PC-9 (cell line): ENCODE data around the gene ACSF2. TPM values are rescaled to one million over a fixed set of nuclear protein-coding genes. Genes with fewer than 3 reads are reported as not detected.

Source experiments
- BruUV-seq: library from RNA; stranded (reverse); fragments of 400-500 nt; replicated peaks from 2 replicates; lab custom pipeline; 2021; lab: Mats Ljungman, UMichigan
- CTCF ChIA-PET: fragments of 300-600 bp; sonication (Branson Sonifier 250); formaldehyde crosslinking; loops from one replicate; lab custom pipeline; 2022; ENCODE audit warnings: antibody characterized with exemption; lab: Charles Lee
- POLR2A ChIA-PET: fragments of 300-600 bp; sonication (Branson Sonifier 250); formaldehyde crosslinking; loops from one replicate; lab custom pipeline; 2022; ENCODE audit warnings: antibody characterized with exemption; ENCODE audit not compliant: unreplicated experiment; lab: Charles Lee
- DNase-seq, 2 experiments: peaks; one replicate each; pipeline versions ENCODE4 v3.0.0 to v3.0.0-alpha.2; 2015 to 2022; ENCODE audit warnings: mixed read lengths in 1 of 2
- H2AFZ ChIP-seq: fragments of 200-600 bp; sonication (generic); 2 replicates; pipeline ENCODE4 v1.8.1; 2017; ENCODE audit warnings: antibody characterized with exemption
- H3F3A ChIP-seq: fragments of 200-600 bp; sonication (generic); 2 replicates; pipeline ENCODE4 v1.8.1; 2017; ENCODE audit warnings: antibody characterized with exemption, mild to moderate bottlenecking, low read depth; ENCODE audit not compliant: insufficient read depth
- H3K27ac ChIP-seq: fragments of 200-600 bp; sonication (generic); 2 replicates; pipeline ENCODE4 v1.6.1; 2016; ENCODE audit warnings: mixed run types
- H3K27me3 ChIP-seq: fragments of 200-600 bp; sonication (generic); 2 replicates; pipeline ENCODE4 v1.6.1; 2016; ENCODE audit warnings: low read depth, mixed run types; ENCODE audit not compliant: insufficient read depth
- H3K36me3 ChIP-seq: fragments of 200-600 bp; sonication (generic); 2 replicates; pipeline ENCODE4 v1.6.1; 2016; ENCODE audit warnings: low read depth, mixed run types
- H3K4me1 ChIP-seq: fragments of 200-600 bp; sonication (generic); replicated peaks from 2 replicates; pipeline ENCODE4 v1.6.1; 2016; ENCODE audit warnings: mixed run types; ENCODE audit not compliant: insufficient read depth
- H3K4me2 ChIP-seq: fragments of 200-600 bp; sonication (generic); 2 replicates; pipeline ENCODE4 v1.6.1; 2017; ENCODE audit warnings: mixed run types
- H3K4me3 ChIP-seq: fragments of 200-600 bp; sonication (generic); 2 replicates; pipeline ENCODE4 v1.6.1; 2016; ENCODE audit warnings: mixed run types
- H3K79me2 ChIP-seq: fragments of 200-600 bp; sonication (generic); 2 replicates; pipeline ENCODE4 v1.6.1; 2017; ENCODE audit warnings: low read depth, mixed run types
- H3K9me2 ChIP-seq: fragments of 200-600 bp; sonication (generic); 2 replicates; pipeline ENCODE4 v1.8.1; 2017; ENCODE audit warnings: mild to moderate bottlenecking; ENCODE audit not compliant: insufficient read depth
- H3K9me3 ChIP-seq: fragments of 200-600 bp; sonication (generic); 2 replicates; pipeline ENCODE4 v1.8.1; 2016; ENCODE audit warnings: low read depth; ENCODE audit not compliant: insufficient read depth
- H4K20me1 ChIP-seq: fragments of 200-600 bp; sonication (generic); 2 replicates; pipeline ENCODE4 v1.8.1; 2017; ENCODE audit not compliant: insufficient read depth
- CTCF ChIP-seq: fragments of 200-600 bp; sonication (generic); conservative IDR thresholded peaks from 2 replicates; pipeline ENCODE4 v1.6.1; 2017; ENCODE audit warnings: mixed run types, antibody characterized with exemption, mild to moderate bottlenecking, moderate library complexity
- EZH2 ChIP-seq: fragments of 200-600 bp; sonication (generic); IDR thresholded peaks from 2 replicates; pipeline ENCODE4 v1.8.0; 2017; ENCODE audit warnings: antibody characterized with exemption, low read depth
- intact Hi-C: fragments of 100-400 bp; cut with micrococcal nuclease; formaldehyde crosslinking; loops from one replicate; pipeline ENCODE4 v1.10.0; 2022; ENCODE audit not compliant: unreplicated experiment
- total RNA-seq: library from RNA; stranded (reverse); gene quantifications from 2 replicates; pipeline ENCODE4 v1.2.3, GENCODE V29; 2021

The ACSF2 gene
- total RNA-seq, 1 experiment from 2014 or later, result 154 TPM

- peak within 1 kb of the TSS; percentile 44; the same call in 1 of the 2 replicates for H3K4me3 ChIP-seq
- peak within 1 kb of the TSS; percentile 66 for H3K4me2 ChIP-seq
- CTCF ChIA-PET, result interaction anchor here (0.5 kb wide), 1 partner anchor 30 kb away, joined by 7 read pairs; no protein-coding TSS in a partner anchor
- POLR2A ChIA-PET, result interaction anchor here (0.7 kb wide), 1 partner anchor 154 kb away, joined by 26 read pairs; no protein-coding TSS in a partner anchor
- H2AFZ ChIP-seq, result peak within 1 kb of the TSS; percentile 66
- DNase-seq, result peak in 1 of 2 experiments; percentile 76
- H4K20me1 ChIP-seq, result no peaks in the 10 kb centered on the region
- BruUV-seq, result no TSS peak
- no peaks in the 10 kb centered on the region for H3K27me3 ChIP-seq
- H3F3A ChIP-seq, result peaks cover 39% of the 10 kb centered on the region
- no peaks in the 10 kb centered on the region for H3K79me2 ChIP-seq
- H3K9me2 ChIP-seq, result no peaks in the 10 kb centered on the region
- H3K27ac ChIP-seq, result no peak within 1 kb of the TSS
- intact Hi-C loops, result no loop called here
- no peaks in the 10 kb centered on the region for H3K9me3 ChIP-seq
- H3K36me3 ChIP-seq, result no peaks in the 10 kb centered on the region
- H3K4me1 ChIP-seq, result peaks cover 42% of the 10 kb centered on the region
- TF ChIP-seq CTCF, result no peak
- no peak for TF ChIP-seq EZH2
These were observed 82.0 kb downstream of the ACSF2 start, which contains the start of gene MYCBPAP for GRCh38 chr17:50507871-50508572. Gene MYCBPAP (plus strand): TSS chr17:50508439. CDS start chr17:50508675, 236 bp downstream.

DNA sequence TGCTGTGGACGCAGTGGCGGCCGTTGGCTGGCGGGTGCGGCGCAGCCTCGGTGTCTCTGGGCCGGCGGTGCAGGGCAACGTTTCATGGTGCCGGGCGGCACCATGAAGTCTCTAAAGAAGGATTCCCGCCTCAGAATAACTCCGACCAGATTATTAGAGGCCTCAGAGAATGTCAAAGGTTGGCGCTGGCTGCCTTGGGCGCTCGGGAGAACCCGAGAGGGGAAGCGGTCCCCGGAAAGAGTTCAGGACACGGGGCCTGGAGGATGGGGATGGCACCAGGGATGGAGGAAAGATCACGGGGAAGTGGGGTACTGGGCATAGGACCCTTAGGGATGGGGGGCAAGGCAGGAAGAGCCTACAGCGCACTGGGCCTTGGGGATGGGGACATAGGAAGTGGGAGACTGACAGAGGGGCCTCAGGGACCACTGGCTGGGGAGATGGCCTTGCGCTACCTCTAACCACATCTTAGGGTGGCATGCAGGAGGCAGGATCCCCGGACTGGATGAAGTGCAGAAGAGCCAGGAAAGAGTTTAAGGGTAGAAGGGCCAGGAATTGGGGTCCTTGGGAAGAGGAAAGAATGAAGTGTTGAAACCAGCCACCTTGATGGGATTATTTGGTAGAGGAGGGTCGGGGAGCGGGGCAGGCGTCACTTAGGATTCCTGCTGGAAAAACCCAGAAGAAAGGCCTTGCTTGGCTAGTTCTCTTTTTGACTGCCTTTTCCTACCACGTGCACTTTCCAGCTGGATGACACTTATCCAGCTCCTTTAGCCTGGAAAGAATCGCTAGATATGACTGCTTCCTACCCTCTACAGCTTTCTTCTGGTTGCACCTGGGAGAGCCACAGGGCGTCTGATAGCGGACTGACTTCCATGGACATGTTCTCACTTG is 82.8 kb downstream of the ACSF2 start:
- peak overlapping the region; percentile 66 for H3K4me2 ChIP-seq
- H3K4me1 ChIP-seq, result peaks cover 34% of the 10 kb centered on the region
- ChIA-PET POLR2A (no interaction called here), CTCF (no interaction called here)
- DNase-seq, result no peak
- H3K79me2 ChIP-seq, result no peaks in the 10 kb centered on the region
- no peaks in the 10 kb centered on the region for H3K36me3 ChIP-seq
- TF ChIP-seq EZH2 (no peak), CTCF (no peak)
- H2AFZ ChIP-seq, result peak overlapping the region; percentile 66
- H3K27ac ChIP-seq, result no peak overlapping the region
- no TSS peak for BruUV-seq
- no peaks in the 10 kb centered on the region for H3K27me3 ChIP-seq
- intact Hi-C loops, result no loop called here
- H3K4me3 ChIP-seq, result peak overlapping the region; percentile 44; the same call in 1 of the 2 replicates
- H3K9me2 ChIP-seq, result no peaks in the 10 kb centered on the region
- no peaks in the 10 kb centered on the region for H4K20me1 ChIP-seq
- H3K9me3 ChIP-seq, result no peaks in the 10 kb centered on the region
- H3F3A ChIP-seq, result peaks cover 33% of the 10 kb centered on the region

- CTCF ChIA-PET, result no interaction called here
- H3K4me2 ChIP-seq, result peak overlapping the region; percentile 68
- peak overlapping the region; percentile 55 for H3K27ac ChIP-seq
- peak overlapping the region; percentile 18; the same call in 1 of the 2 replicates for H3K4me3 ChIP-seq
- no peaks in the 10 kb centered on the region for H3K9me3 ChIP-seq
- H3K79me2 ChIP-seq, result no peaks in the 10 kb centered on the region
- no peaks in the 10 kb centered on the region for H4K20me1 ChIP-seq
- POLR2A ChIA-PET, result interaction anchor here (0.7 kb wide), 1 partner anchor 447 kb away, joined by 11 read pairs; no protein-coding TSS in a partner anchor
- H3K4me1 ChIP-seq, result peaks cover 27% of the 10 kb centered on the region
- TF ChIP-seq CTCF (no peak), EZH2 (no peak)
- DNase-seq, result peak; percentile 42 to 86
- no peaks in the 10 kb centered on the region for H3K27me3 ChIP-seq
- peaks cover 26% of the 10 kb centered on the region for H3F3A ChIP-seq
- intact Hi-C loops, result loop anchor here (2.0 kb wide), 1 partner anchor 22 kb away; the partner anchor contains the start of gene EPN3
- no peaks in the 10 kb centered on the region for H3K36me3 ChIP-seq
- no peaks in the 10 kb centered on the region for H3K9me2 ChIP-seq
- BruUV-seq, result no TSS peak
- H2AFZ ChIP-seq, result no peak overlapping the region
These were observed 85.0 kb downstream of the ACSF2 start for GRCh38 chr17:50511058-50511457.
